Measurements from ENCODE around the gene RICTOR. TPM values are rescaled to one million over a fixed set of nuclear protein-coding genes. Genes with fewer than 3 reads are reported as not detected.

Gene RICTOR
- total RNA-seq, 2 experiments from 2014 or later = 25.0 to 26.1 TPM

GRCh38 chr5:38944282-38944681 lies 129.9 kb downstream of the RICTOR start:
- H3K4me1 Mint-ChIP-seq (ENCODE audit: low read depth) = no peaks in the 10 kb centered on the region

GRCh38 chr5:38941912-38942311 lies 132.3 kb downstream of the RICTOR start:
- H3K27ac Mint-ChIP-seq = peak overlapping the region; percentile 13
- no peaks in the 10 kb centered on the region for H3K9me3 Mint-ChIP-seq
- CTCF ChIA-PET = no interaction called here
- no peak for DNase-seq
- H3K4me1 Mint-ChIP-seq (ENCODE audit: low read depth) = no peaks in the 10 kb centered on the region
- peaks cover 17% of the 10 kb centered on the region for H3K36me3 Mint-ChIP-seq (ENCODE audit: low read depth)
- no peak overlapping the region for H3K4me3 Mint-ChIP-seq
- H3K27me3 Mint-ChIP-seq (ENCODE audit: low read depth) = no peaks in the 10 kb centered on the region
- intact Hi-C loops (cut with micrococcal nuclease) = no loop called here

More at GRCh38 chr5:38944282-38944681, 129.9 kb downstream of the RICTOR start:
- Mint-ChIP-seq H3K36me3 (ENCODE audit: low read depth) (peaks cover 14% of the 10 kb centered on the region), H3K4me3 (no peak overlapping the region), H3K27ac (no peak overlapping the region), H3K9me3 (no peaks in the 10 kb centered on the region), H3K27me3 (ENCODE audit: low read depth) (no peaks in the 10 kb centered on the region)
- CTCF ChIA-PET = no interaction called here
- intact Hi-C loops (cut with micrococcal nuclease) = no loop called here
- DNase-seq = no peak

- H3K9me3 Mint-ChIP-seq = no peaks in the 10 kb centered on the region
- no peak overlapping the region for H3K4me3 Mint-ChIP-seq
- H3K27me3 Mint-ChIP-seq (ENCODE audit: low read depth) = no peaks in the 10 kb centered on the region
- CTCF ChIA-PET = no interaction called here
- no peak overlapping the region for H3K27ac Mint-ChIP-seq
- DNase-seq = no peak
- H3K36me3 Mint-ChIP-seq (ENCODE audit: low read depth) = peaks cover 16% of the 10 kb centered on the region
- intact Hi-C loops (cut with micrococcal nuclease) = no loop called here
- H3K4me1 Mint-ChIP-seq (ENCODE audit: low read depth) = no peaks in the 10 kb centered on the region
Measured at GRCh38 chr5:38940230-38940858, 133.9 kb downstream of the RICTOR start.

GRCh38 chr5:38938973-38939372 lies 135.2 kb downstream of the RICTOR start:
- intact Hi-C loops (cut with micrococcal nuclease) = no loop called here
- peaks cover 10% of the 10 kb centered on the region for H3K36me3 Mint-ChIP-seq (ENCODE audit: low read depth)
- H3K4me3 Mint-ChIP-seq = no peak overlapping the region
- no peaks in the 10 kb centered on the region for H3K4me1 Mint-ChIP-seq (ENCODE audit: low read depth)
- CTCF ChIA-PET = no interaction called here
- H3K9me3 Mint-ChIP-seq = no peaks in the 10 kb centered on the region
- H3K27ac Mint-ChIP-seq = no peak overlapping the region
- H3K27me3 Mint-ChIP-seq (ENCODE audit: low read depth) = no peaks in the 10 kb centered on the region
- no peak for DNase-seq

GRCh38 chr5:38938424-38938823 lies 135.8 kb downstream of the RICTOR start:
- Mint-ChIP-seq H3K27ac (no peak overlapping the region), H3K4me3 (no peak overlapping the region), H3K36me3 (ENCODE audit: low read depth) (peaks cover 10% of the 10 kb centered on the region), H3K4me1 (ENCODE audit: low read depth) (no peaks in the 10 kb centered on the region), H3K9me3 (no peaks in the 10 kb centered on the region), H3K27me3 (ENCODE audit: low read depth) (no peaks in the 10 kb centered on the region)
- CTCF ChIA-PET = no interaction called here
- intact Hi-C loops (cut with micrococcal nuclease) = no loop called here
- no peak for DNase-seq

- Mint-ChIP-seq H3K4me1 (ENCODE audit: low read depth) (no peaks in the 10 kb centered on the region), H3K9me3 (no peaks in the 10 kb centered on the region), H3K4me3 (no peak overlapping the region), H3K27ac (no peak overlapping the region), H3K36me3 (ENCODE audit: low read depth) (peaks cover 6% of the 10 kb centered on the region), H3K27me3 (ENCODE audit: low read depth) (no peaks in the 10 kb centered on the region)
- CTCF ChIA-PET = interaction anchor here (1.3 kb wide), 1 partner anchor 14 kb away, joined by 4 read pairs; no protein-coding TSS in a partner anchor
- intact Hi-C loops (cut with micrococcal nuclease) = no loop called here
- DNase-seq = no peak
Measured at GRCh38 chr5:38936269-38936668, 137.9 kb downstream of the RICTOR start.

GRCh38 chr5:38935437-38935836 lies 138.8 kb downstream of the RICTOR start:
- no peaks in the 10 kb centered on the region for H3K9me3 Mint-ChIP-seq
- H3K27ac Mint-ChIP-seq = no peak overlapping the region
- H3K4me1 Mint-ChIP-seq (ENCODE audit: low read depth) = no peaks in the 10 kb centered on the region
- intact Hi-C loops (cut with micrococcal nuclease) = no loop called here
- CTCF ChIA-PET = no interaction called here
- H3K4me3 Mint-ChIP-seq = no peak overlapping the region
- no peak for DNase-seq
- H3K27me3 Mint-ChIP-seq (ENCODE audit: low read depth) = no peaks in the 10 kb centered on the region
- peaks cover 6% of the 10 kb centered on the region for H3K36me3 Mint-ChIP-seq (ENCODE audit: low read depth)

- no peak for DNase-seq
- Mint-ChIP-seq H3K4me1 (ENCODE audit: low read depth) (no peaks in the 10 kb centered on the region), H3K36me3 (ENCODE audit: low read depth) (peaks cover 4% of the 10 kb centered on the region), H3K27ac (no peak overlapping the region), H3K9me3 (no peaks in the 10 kb centered on the region), H3K27me3 (ENCODE audit: low read depth) (peaks cover 2% of the 10 kb centered on the region), H3K4me3 (no peak overlapping the region)
- CTCF ChIA-PET = interaction anchor here (1.4 kb wide), 1 partner anchor 10 kb away, joined by 3 read pairs; no protein-coding TSS in a partner anchor
- intact Hi-C loops (cut with micrococcal nuclease) = no loop called here
Measured at GRCh38 chr5:38932854-38933408, 141.3 kb downstream of the RICTOR start.

GRCh38 chr5:38931731-38932130 lies 142.5 kb downstream of the RICTOR start:
- Mint-ChIP-seq H3K4me3 (no peak overlapping the region), H3K4me1 (ENCODE audit: low read depth) (no peaks in the 10 kb centered on the region), H3K36me3 (ENCODE audit: low read depth) (peaks cover under 1% of the 10 kb centered on the region), H3K27ac (no peak overlapping the region), H3K9me3 (no peaks in the 10 kb centered on the region), H3K27me3 (ENCODE audit: low read depth) (peaks cover 3% of the 10 kb centered on the region)
- no peak for DNase-seq
- intact Hi-C loops (cut with micrococcal nuclease) = no loop called here
- CTCF ChIA-PET = interaction anchor here (1.4 kb wide), 1 partner anchor 9 kb away, joined by 3 read pairs; no protein-coding TSS in a partner anchor

GRCh38 chr5:38929838-38930237 lies 144.4 kb downstream of the RICTOR start:
- Mint-ChIP-seq H3K27ac (no peak overlapping the region), H3K27me3 (ENCODE audit: low read depth) (peaks cover 12% of the 10 kb centered on the region), H3K4me3 (no peak overlapping the region), H3K9me3 (no peaks in the 10 kb centered on the region), H3K4me1 (ENCODE audit: low read depth) (no peaks in the 10 kb centered on the region), H3K36me3 (ENCODE audit: low read depth) (no peaks in the 10 kb centered on the region)
- intact Hi-C loops (cut with micrococcal nuclease) = loop anchor here (10.0 kb wide), 1 partner anchor 375 kb away; the partner anchor contains the start of gene LIFR
- DNase-seq = no peak
- CTCF ChIA-PET = no interaction called here

- Mint-ChIP-seq H3K27me3 (ENCODE audit: low read depth) (peaks cover 17% of the 10 kb centered on the region), H3K9me3 (no peaks in the 10 kb centered on the region), H3K27ac (no peak overlapping the region), H3K36me3 (ENCODE audit: low read depth) (no peaks in the 10 kb centered on the region), H3K4me3 (no peak overlapping the region), H3K4me1 (ENCODE audit: low read depth) (no peaks in the 10 kb centered on the region)
- CTCF ChIA-PET = no interaction called here
- intact Hi-C loops (cut with micrococcal nuclease) = loop anchor here (10.0 kb wide), 1 partner anchor 373 kb away; the partner anchor contains the start of gene LIFR
- no peak for DNase-seq
Measured at GRCh38 chr5:38927470-38927869, 146.7 kb downstream of the RICTOR start.

- CTCF ChIA-PET = interaction anchor here (0.6 kb wide), 1 partner anchor 26 kb away, joined by 3 read pairs; no protein-coding TSS in a partner anchor
- Mint-ChIP-seq H3K4me1 (ENCODE audit: low read depth) (no peaks in the 10 kb centered on the region), H3K27me3 (ENCODE audit: low read depth) (peaks cover 20% of the 10 kb centered on the region), H3K36me3 (ENCODE audit: low read depth) (no peaks in the 10 kb centered on the region), H3K9me3 (no peaks in the 10 kb centered on the region), H3K4me3 (no peak overlapping the region), H3K27ac (no peak overlapping the region)
- intact Hi-C loops (cut with micrococcal nuclease) = loop anchor here (10.0 kb wide), 1 partner anchor 371 kb away; the partner anchor contains the start of gene LIFR
- DNase-seq = no peak
Measured at GRCh38 chr5:38926121-38926520, 148.1 kb downstream of the RICTOR start.
